BE2C (cell line): Measurements from ENCODE around the gene LOXL4.

Experiments
- DNase-seq: peaks from one replicate; pipeline ENCODE4 v3.0.0-alpha.2; 2020
- H3K27me3 ChIP-seq: fragments of 250-450 bp; sonication (Bioruptor Pico); 2 replicates; pipeline ENCODE4 v1.5.1; 2020; ENCODE audit warnings: mild to moderate bottlenecking
- H3K36me3 ChIP-seq: fragments of 250-450 bp; sonication (Bioruptor Pico); 2 replicates; pipeline ENCODE4 v1.5.1; 2020; ENCODE audit warnings: mild to moderate bottlenecking
- H3K4me1 ChIP-seq: fragments of 250-450 bp; sonication (Bioruptor Pico); 2 replicates; pipeline ENCODE4 v1.5.1; 2020
- H3K4me3 ChIP-seq: 2 replicates; pipeline ENCODE4 v1.5.1; 2011; ENCODE audit warnings: low read depth, low read length
- H3K9me3 ChIP-seq: fragments of 250-450 bp; sonication (Bioruptor Pico); 2 replicates; pipeline ENCODE4 v1.5.1; 2020
- TF ChIP-seq, protein P1 (sequence below): IDR thresholded peaks from 2 replicates; pipeline ENCODE4 v1.5.1; 2012; ENCODE audit warnings: mild to moderate bottlenecking, low read depth, low read length

Gene LOXL4

DNA sequence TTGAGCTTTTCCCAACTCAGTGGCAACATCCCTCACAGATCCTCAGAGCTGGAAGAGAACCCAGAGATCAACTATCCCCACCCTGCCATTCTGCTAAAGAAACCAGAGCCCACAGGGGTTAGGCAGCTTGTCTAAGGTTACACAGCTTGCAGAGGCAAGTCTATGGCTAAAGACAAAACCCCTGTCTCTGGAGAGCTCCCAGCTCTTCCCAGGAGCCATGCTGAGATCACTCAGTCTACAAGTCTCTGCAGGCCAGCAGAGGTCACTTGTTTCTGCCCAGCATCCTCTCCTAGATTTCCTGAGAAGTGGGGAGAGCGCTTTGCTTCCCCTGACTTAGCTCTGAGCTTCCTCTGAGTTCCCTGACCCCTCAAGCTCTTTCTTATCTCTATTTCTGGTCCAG lies 28.5 kb upstream of the LOXL4 start:
- TF ChIP-seq, protein P1, sequence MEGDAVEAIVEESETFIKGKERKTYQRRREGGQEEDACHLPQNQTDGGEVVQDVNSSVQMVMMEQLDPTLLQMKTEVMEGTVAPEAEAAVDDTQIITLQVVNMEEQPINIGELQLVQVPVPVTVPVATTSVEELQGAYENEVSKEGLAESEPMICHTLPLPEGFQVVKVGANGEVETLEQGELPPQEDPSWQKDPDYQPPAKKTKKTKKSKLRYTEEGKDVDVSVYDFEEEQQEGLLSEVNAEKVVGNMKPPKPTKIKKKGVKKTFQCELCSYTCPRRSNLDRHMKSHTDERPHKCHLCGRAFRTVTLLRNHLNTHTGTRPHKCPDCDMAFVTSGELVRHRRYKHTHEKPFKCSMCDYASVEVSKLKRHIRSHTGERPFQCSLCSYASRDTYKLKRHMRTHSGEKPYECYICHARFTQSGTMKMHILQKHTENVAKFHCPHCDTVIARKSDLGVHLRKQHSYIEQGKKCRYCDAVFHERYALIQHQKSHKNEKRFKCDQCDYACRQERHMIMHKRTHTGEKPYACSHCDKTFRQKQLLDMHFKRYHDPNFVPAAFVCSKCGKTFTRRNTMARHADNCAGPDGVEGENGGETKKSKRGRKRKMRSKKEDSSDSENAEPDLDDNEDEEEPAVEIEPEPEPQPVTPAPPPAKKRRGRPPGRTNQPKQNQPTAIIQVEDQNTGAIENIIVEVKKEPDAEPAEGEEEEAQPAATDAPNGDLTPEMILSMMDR: no peak
- H3K36me3 ChIP-seq: no peaks in the 10 kb centered on the region
- no peaks in the 10 kb centered on the region for H3K9me3 ChIP-seq
- H3K27me3 ChIP-seq: no peaks in the 10 kb centered on the region
- H3K4me1 ChIP-seq: no peaks in the 10 kb centered on the region
- DNase-seq: no peak
- no peak overlapping the region for H3K4me3 ChIP-seq

DNA sequence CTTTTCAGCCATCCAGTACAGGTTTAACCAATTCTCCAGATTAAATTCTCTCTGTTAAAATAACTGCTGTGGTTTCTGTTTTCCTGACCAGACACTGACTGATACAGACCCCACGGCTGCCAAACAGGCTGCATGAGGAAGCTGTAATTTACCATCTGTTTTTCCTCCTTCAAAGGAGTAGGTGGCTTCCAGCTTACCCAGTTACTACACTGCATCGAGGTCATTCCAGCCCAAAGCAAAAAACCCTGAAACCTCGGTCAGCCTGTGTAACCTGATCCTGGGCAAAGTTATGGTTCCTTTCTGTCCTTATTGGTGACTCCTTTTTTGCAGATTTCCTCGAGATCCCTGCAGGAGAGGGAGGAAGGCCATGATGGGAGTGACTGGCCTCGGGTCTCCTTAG lies 27.9 kb upstream of the LOXL4 start:
- DNase-seq: no peak

DNA sequence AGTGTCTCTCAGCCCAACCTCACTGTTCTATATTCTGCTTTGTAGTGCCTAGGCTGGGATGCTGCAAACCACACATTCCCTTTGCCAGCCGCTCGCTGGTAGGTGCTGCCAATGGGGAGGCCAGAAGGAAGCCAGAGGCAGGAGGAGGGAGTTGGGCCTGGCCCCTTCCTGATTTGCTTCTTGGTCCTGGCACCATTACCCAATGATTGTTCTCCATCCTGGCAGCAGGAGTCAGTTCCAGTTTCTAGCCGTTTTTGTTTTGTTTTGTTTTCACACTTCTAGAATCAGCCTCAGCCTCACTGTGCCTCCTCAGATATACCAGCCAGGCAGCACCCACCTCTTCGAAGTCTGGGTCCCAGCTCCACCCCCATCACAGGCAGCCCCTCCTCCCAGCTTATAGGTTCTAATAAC lies 27.4 kb upstream of the LOXL4 start:
- H3K36me3 ChIP-seq: no peaks in the 10 kb centered on the region
- H3K4me1 ChIP-seq: no peaks in the 10 kb centered on the region
- no peaks in the 10 kb centered on the region for H3K27me3 ChIP-seq
- H3K9me3 ChIP-seq: no peaks in the 10 kb centered on the region
- no peak overlapping the region for H3K4me3 ChIP-seq
- no peak for DNase-seq
- TF ChIP-seq, protein P1: no peak

More for the DNA sequence above, 27.9 kb upstream of the LOXL4 start:
- TF ChIP-seq, protein P1: no peak
- Histone ChIP-seq H3K27me3 (no peaks in the 10 kb centered on the region), H3K4me1 (no peaks in the 10 kb centered on the region), H3K36me3 (no peaks in the 10 kb centered on the region), H3K9me3 (no peaks in the 10 kb centered on the region), H3K4me3 (no peak overlapping the region)

DNA sequence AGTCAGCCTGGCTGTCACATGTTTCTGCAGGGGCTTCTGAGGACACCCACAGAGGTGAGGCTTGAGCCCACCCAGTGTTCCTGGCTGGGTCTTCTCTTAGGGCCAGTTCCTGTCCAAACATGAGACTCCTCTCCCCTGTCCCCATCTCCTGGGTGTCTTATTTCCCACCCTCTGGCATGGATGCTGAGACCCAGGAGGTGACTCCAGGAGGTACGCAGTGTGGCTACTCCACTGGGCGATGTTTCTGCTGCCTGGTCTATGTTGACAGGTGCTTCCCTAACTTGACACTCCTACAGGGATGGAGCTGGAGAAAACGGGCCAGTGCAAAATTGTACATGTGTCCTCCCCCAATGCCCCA lies 26.3 kb upstream of the LOXL4 start:
- Histone ChIP-seq H3K36me3 (no peaks in the 10 kb centered on the region), H3K4me3 (no peak overlapping the region), H3K4me1 (no peaks in the 10 kb centered on the region), H3K9me3 (no peaks in the 10 kb centered on the region), H3K27me3 (no peaks in the 10 kb centered on the region)
- no peak for DNase-seq
- TF ChIP-seq, protein P1: no peak

DNA sequence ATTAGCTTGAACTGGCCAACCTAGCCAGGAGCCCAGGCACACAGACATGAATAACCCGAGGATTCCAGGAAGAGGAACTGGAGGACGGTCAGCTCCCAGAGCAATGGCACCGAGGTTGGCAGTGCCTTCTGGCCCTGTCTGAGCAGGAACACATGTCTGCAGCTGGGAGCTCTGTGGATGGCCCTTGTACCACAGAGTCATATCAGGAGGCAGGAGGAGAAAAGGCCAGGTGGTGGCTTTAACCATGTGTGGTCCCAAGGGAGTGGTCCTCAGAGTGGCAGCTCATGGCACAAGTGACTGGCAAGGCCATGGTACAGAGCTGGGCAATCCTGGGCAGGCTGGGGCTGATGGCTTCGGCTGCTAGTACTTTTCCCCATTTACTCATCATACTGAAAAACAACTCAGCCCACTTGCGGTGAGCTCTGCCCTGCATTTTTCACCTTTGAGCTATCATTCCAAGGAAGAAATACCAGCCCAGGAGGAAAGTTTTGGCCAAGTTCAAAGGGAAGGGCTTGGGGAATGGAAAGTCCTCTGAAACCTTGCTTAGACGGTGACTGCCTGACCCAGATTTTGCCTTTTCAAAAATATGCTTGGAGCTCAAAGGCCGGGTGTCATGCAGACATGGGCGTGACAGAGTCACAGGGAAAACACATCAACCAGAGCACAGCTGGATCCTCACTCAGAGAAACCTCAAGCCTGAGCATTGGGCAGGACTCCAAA lies 25.7 kb upstream of the LOXL4 start:
- no peak overlapping the region for H3K4me3 ChIP-seq
- DNase-seq: no peak
- no peaks in the 10 kb centered on the region for H3K27me3 ChIP-seq
- no peaks in the 10 kb centered on the region for H3K9me3 ChIP-seq
- TF ChIP-seq, protein P1: no peak
- no peaks in the 10 kb centered on the region for H3K4me1 ChIP-seq
- no peaks in the 10 kb centered on the region for H3K36me3 ChIP-seq

DNA sequence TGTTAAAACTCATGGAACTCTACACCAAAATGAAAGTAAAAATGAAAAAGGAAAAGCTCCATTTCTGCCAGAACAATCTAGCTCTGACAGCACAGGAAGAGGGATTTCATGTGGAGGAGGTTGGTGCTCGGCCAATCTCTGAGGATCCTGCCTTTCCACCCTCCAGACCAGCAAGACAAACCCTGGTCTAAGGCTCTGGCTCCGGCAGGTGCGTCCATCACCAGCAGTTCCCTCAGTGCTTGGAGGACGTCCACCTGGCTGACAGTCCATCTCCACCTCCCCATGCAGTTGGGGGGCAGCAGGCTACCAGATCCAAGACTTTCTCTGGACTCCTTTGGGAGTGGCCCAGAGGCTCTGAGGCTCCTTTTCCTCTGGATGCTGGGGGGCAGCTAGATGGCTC lies 25.0 kb upstream of the LOXL4 start:
- TF ChIP-seq, protein P1: no peak
- no peak overlapping the region for H3K4me3 ChIP-seq
- no peaks in the 10 kb centered on the region for H3K27me3 ChIP-seq
- no peak for DNase-seq
- no peaks in the 10 kb centered on the region for H3K4me1 ChIP-seq
- H3K9me3 ChIP-seq: no peaks in the 10 kb centered on the region
- no peaks in the 10 kb centered on the region for H3K36me3 ChIP-seq
